HepG2 (cell line): Measurements from ENCODE around the gene EFNA2. TPM values are rescaled to one million over a fixed set of nuclear protein-coding genes. Genes with fewer than 3 reads are reported as not detected.
A peak's percentile ranks its signal among the peaks of the same experiment; 100 is the strongest.

ENCODE experiments used
- ATAC-seq: fragments of 200-7000 bp; cut with Tn5 transposase; 3 replicates; pipeline ENCODE4 v1.9.1; 2020; ENCODE audit warnings: mild to moderate bottlenecking, moderate library complexity
- BruUV-seq: library from RNA; stranded (reverse); fragments of 400-500 nt; replicated peaks from 2 replicates; lab custom pipeline; 2021; lab: Mats Ljungman, UMichigan
- CTCF ChIA-PET: fragments of 300-600 bp; formaldehyde crosslinking; extraction: SDS; loops from one replicate; lab custom pipeline; 2021; ENCODE audit warnings: low total read pairs, inconsistent platforms, low intra/inter-chr PET ratio; lab: Yijun Ruan, JAX
- POLR2A ChIA-PET: fragments of 350-600 bp; sonication (Branson Sonifier 250); formaldehyde crosslinking; loops from one replicate; lab custom pipeline; 2020; ENCODE audit warnings: antibody characterized with exemption, inconsistent platforms; lab: Yijun Ruan, JAX
- DNase-seq: peaks from one replicate; pipeline ENCODE4 v3.0.0-alpha.2; 2015; ENCODE audit warnings: low spot score
- FAIRE-seq: peaks from 3 replicates; lab custom pipeline; 2011; peaks lifted over from hg19 to GRCh38; lab: Jason Lieb, UNC
- H2AFZ ChIP-seq: one replicate; pipeline ENCODE4 v1.6.1; 2011; ENCODE audit warnings: low read length, inconsistent platforms
- H3K27ac ChIP-seq: fragments of 300-600 bp; 3 replicates; pipeline ENCODE4 v1.8.0; 2011; ENCODE audit warnings: mixed run types, mild to moderate bottlenecking, mixed read lengths, low read length, inconsistent platforms; ENCODE audit not compliant: insufficient read depth; ENCODE audit errors: extremely low read length
- H3K27me3 ChIP-seq, 2 experiments: fragments of 200-600 bp in 1 of 2; 2 replicates in 1 of 2; 3 replicates in 1 of 2; pipeline versions ENCODE4 v1.6.0 to v1.8.0; 2011; ENCODE audit warnings: low read length in 2 of 2, mild to moderate bottlenecking in 2 of 2, moderate library complexity in 2 of 2, inconsistent platforms in 1 of 2; ENCODE audit not compliant: insufficient read depth in 2 of 2, control insufficient read depth in 1 of 2
- H3K36me3 ChIP-seq, 2 experiments: fragments of 200-600 bp in 1 of 2; replicated peaks in 1 of 2; 2 replicates in 1 of 2; 3 replicates in 1 of 2; pipeline versions ENCODE4 v1.5.1 to v1.8.0; 2011; ENCODE audit warnings: low read length in 2 of 2, inconsistent platforms in 1 of 2; ENCODE audit not compliant: insufficient read depth in 2 of 2, control insufficient read depth in 1 of 2
- H3K4me1 ChIP-seq: 2 replicates; pipeline ENCODE4 v1.5.1; 2012; ENCODE audit warnings: low read length, inconsistent platforms; ENCODE audit not compliant: insufficient read depth
- H3K4me2 ChIP-seq: 2 replicates; pipeline ENCODE4 v1.6.0; 2011; ENCODE audit warnings: low read depth, low read length, inconsistent platforms
- H3K4me3 ChIP-seq, 3 experiments: fragments of 200-600 bp in 1 of 3; sonication (generic), shearing (Covaris generic) in 1 of 3; replicated peaks in 1 of 3; 2 replicates each; pipeline ENCODE4 v1.5.1; 2011 to 2016; ENCODE audit warnings: low read length in 3 of 3, inconsistent platforms in 2 of 3, low read depth in 2 of 3, mild to moderate bottlenecking in 2 of 3, control low read depth in 1 of 3, mixed read lengths in 1 of 3; ENCODE audit not compliant: insufficient read depth in 1 of 3
- H3K79me2 ChIP-seq: one replicate; pipeline ENCODE4 v1.6.1; 2011; ENCODE audit warnings: low read length, inconsistent platforms; ENCODE audit not compliant: insufficient read depth
- H3K9ac ChIP-seq: 2 replicates; pipeline ENCODE4 v1.6.0; 2011; ENCODE audit warnings: mild to moderate bottlenecking, low read depth, low read length, inconsistent platforms; ENCODE audit not compliant: insufficient read depth
- H3K9me3 ChIP-seq: 2 replicates; pipeline ENCODE4 v1.5.1; 2012; ENCODE audit warnings: mild to moderate bottlenecking, low read length
- H4K20me1 ChIP-seq: 2 replicates; pipeline ENCODE4 v1.6.0; 2011; ENCODE audit warnings: inconsistent platforms, mild to moderate bottlenecking, low read length, moderate library complexity; ENCODE audit not compliant: insufficient read depth
- AKAP8 ChIP-seq: sonication (generic); formaldehyde crosslinking; IDR thresholded peaks from 2 replicates; pipeline ENCODE4 v1.5.1; 2020; ENCODE audit warnings: mild to moderate bottlenecking, missing genetic modification reagents
- HNRNPK ChIP-seq: fragments of 200-400 bp; formaldehyde crosslinking; IDR thresholded peaks from 2 replicates; pipeline ENCODE4 v1.6.1; 2018; ENCODE audit warnings: low read length, low read depth, moderate library complexity, mild to moderate bottlenecking; ENCODE audit not compliant: poor library complexity, severe bottlenecking
- MAX ChIP-seq: IDR thresholded peaks from 2 replicates; pipeline ENCODE4 v1.6.1; 2012; ENCODE audit warnings: inconsistent platforms
- MBD4 ChIP-seq: IDR thresholded peaks from 2 replicates; pipeline ENCODE4 v1.6.1; 2012; ENCODE audit warnings: low read length, inconsistent platforms, borderline replicate concordance
- NFKBIZ ChIP-seq: IDR thresholded peaks from 2 replicates; pipeline ENCODE4 v1.6.1; 2018; ENCODE audit warnings: missing genetic modification reagents, missing compliant biosample characterization
- SMARCC2 ChIP-seq: fragments of 450-650 bp; IDR thresholded peaks from 2 replicates; pipeline ENCODE4 v1.6.1; 2017; ENCODE audit warnings: antibody characterized with exemption, mild to moderate bottlenecking
- TBL1XR1 ChIP-seq: fragments of 150-350 bp; IDR thresholded peaks from 2 replicates; pipeline ENCODE4 v1.6.1; 2014; ENCODE audit warnings: borderline replicate concordance, low read length; ENCODE audit not compliant: partially characterized antibody
- TOPORS ChIP-seq: sonication (generic); formaldehyde crosslinking; IDR thresholded peaks from 2 replicates; pipeline ENCODE4 v1.8.0; 2023; ENCODE audit warnings: mild to moderate bottlenecking, missing genetic modification reagents
- TP53 ChIP-seq: sonication (generic); formaldehyde crosslinking; conservative IDR thresholded peaks from 2 replicates; pipeline ENCODE4 v1.4.0; 2020; ENCODE audit warnings: missing genetic modification reagents
- ZNF235 ChIP-seq: sonication (generic); formaldehyde crosslinking; IDR thresholded peaks from 2 replicates; pipeline ENCODE4 v1.8.1; 2023; ENCODE audit warnings: mild to moderate bottlenecking, missing genetic modification reagents, borderline replicate concordance
- ZNF3 ChIP-seq: IDR thresholded peaks from 2 replicates; pipeline ENCODE4 v1.7.0; 2017; ENCODE audit warnings: inconsistent platforms
- ZNF557 ChIP-seq: sonication (generic); formaldehyde crosslinking; IDR thresholded peaks from 2 replicates; pipeline ENCODE4 v1.4.0; 2020; ENCODE audit warnings: missing genetic modification reagents
- ZNF598 ChIP-seq: sonication (generic); formaldehyde crosslinking; IDR thresholded peaks from 2 replicates; pipeline ENCODE4 v1.5.1; 2020; ENCODE audit warnings: mild to moderate bottlenecking, missing genetic modification reagents, borderline replicate concordance
- ZNF761 ChIP-seq: sonication (generic); formaldehyde crosslinking; conservative IDR thresholded peaks from 2 replicates; pipeline ENCODE4 v1.4.0; 2020; ENCODE audit warnings: mild to moderate bottlenecking, missing genetic modification reagents
- WGBS: methylation state at CpG from one replicate; pipeline ENCODE4 v1.1.6; 2017; ENCODE audit warnings: low lambda C conversion rate; 5-methylcytosine and 5-hydroxymethylcytosine counted together
- in situ Hi-C: cut with HindIII; loops from 2 replicates; pipeline ENCODE4 v1.10.0; 2017; ENCODE audit warnings: low pct_unique_long_range_greater_than_20kb; ENCODE audit not compliant: extremely low pct_ligation_motif_present
- intact Hi-C: fragments of 100-400 bp; cut with micrococcal nuclease; formaldehyde crosslinking; loops from one replicate; pipeline ENCODE4 v1.10.0; 2022; ENCODE audit not compliant: unreplicated experiment
- polyA plus RNA-seq, 8 experiments: library from polyadenylated mRNA; depleted of rRNA in 3 of 8; stranded (reverse) in 7 of 8; unstranded in 1 of 8; fragments of >200 nt; fragmentation: Illumina TruSeq in 4 of 8; extraction: Trizol in 4 of 8; gene quantifications; 2 replicates each; pipeline versions ENCODE4 v1.2.1 to v1.2.3, GENCODE V29; 2011 to 2016; ENCODE audit warnings: low read depth in 4 of 8, missing spikeins in 1 of 8, mixed read lengths in 1 of 8; ENCODE audit not compliant: insufficient read depth in 1 of 8
- total RNA-seq, 5 experiments: library from RNA; depleted of rRNA; stranded (reverse); fragments of >200 nt; fragmentation: Illumina TruSeq; extraction: Trizol; gene quantifications; 2 replicates each; pipeline ENCODE4 v1.2.3, GENCODE V29; 2016; ENCODE audit warnings: low read depth in 1 of 5
- TF ChIP-seq, protein P1 (sequence below): IDR thresholded peaks from 2 replicates; pipeline ENCODE4 v1.6.1; 2016
- TF ChIP-seq, protein P2 (sequence below): sonication (generic); formaldehyde crosslinking; IDR thresholded peaks from 2 replicates; pipeline ENCODE4 v1.4.0; 2020; ENCODE audit warnings: mild to moderate bottlenecking, missing genetic modification reagents
- TF ChIP-seq, protein P3 (sequence below): sonication (generic); formaldehyde crosslinking; IDR thresholded peaks from 2 replicates; pipeline ENCODE4 v1.9.0; 2022; ENCODE audit warnings: missing genetic modification reagents, mild to moderate bottlenecking, borderline replicate concordance
- TF ChIP-seq, protein P4 (sequence below): sonication (generic); formaldehyde crosslinking; IDR thresholded peaks from 2 replicates; pipeline ENCODE4 v1.8.0; 2022; ENCODE audit warnings: mild to moderate bottlenecking, missing genetic modification reagents, moderate library complexity

The EFNA2 gene
- total and polyA plus RNA-seq, 2 of the 13 experiments (the other 11 are each of a cell fraction or from before 2014, with no cell fraction given), result 6.0 to 9.9 TPM

DNA sequence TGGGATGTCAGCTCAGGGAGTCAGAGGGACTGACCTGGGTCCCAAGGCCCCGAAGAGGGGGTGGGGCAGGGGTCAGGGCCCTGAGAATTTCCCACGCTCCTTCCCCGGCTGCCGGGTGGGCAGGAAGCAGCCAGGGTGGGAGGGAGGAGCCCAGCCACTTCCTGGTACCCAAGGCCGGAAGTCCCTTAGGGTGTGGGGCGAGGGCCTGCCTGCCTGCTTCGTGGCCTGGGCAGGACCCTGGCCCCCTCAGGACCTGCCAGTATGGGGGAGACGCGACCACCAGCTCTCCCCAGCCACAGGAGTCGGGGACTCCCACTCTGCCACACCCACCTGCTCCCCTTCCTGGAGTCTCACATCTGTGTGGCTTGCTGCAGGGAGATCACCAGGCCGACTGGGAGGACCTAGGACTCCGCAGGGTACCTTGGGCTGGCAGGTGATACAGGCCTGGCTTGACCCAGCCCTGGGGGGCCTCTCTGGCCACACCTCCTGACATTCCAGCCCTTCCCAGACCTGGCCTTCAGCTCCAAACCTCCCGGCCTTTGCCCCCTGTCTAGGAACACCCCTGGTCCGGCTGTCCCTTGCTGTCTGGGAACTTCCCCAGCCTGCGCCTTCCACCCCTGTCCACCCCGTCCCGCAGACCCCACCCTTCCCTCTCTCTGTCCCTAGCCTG is 26.3 kb upstream of the EFNA2 start:
- intact Hi-C loops, result no loop called here
- Histone ChIP-seq H3K4me2 (peak overlapping the region; percentile 79), H3K79me2 (peaks cover 14% of the 10 kb centered on the region), H3K9me3 (no peaks in the 10 kb centered on the region), H4K20me1 (peaks cover 45% of the 10 kb centered on the region; the same call in 1 of the 2 replicates), H3K27me3 (no peaks in the 10 kb centered on the region), H2AFZ (no peak overlapping the region), H3K9ac (peak overlapping the region; percentile 64), H3K27ac (peak overlapping the region; percentile 85), H3K36me3 (peaks cover 18 to 35% of the 10 kb centered on the region in 2 experiments), H3K4me1 (peaks cover 87% of the 10 kb centered on the region), H3K4me3 (peak overlapping the region; percentile 10 to 67 (median 38); a peak in 5 of 6 replicates)
- DNase-seq (peak; percentile 86), FAIRE-seq (peak; percentile 83), ATAC-seq (peak; percentile 63)
- in situ Hi-C loops, result no loop called here
- ChIA-PET CTCF (no interaction called here), POLR2A (interaction anchor here (0.7 to 13.7 kb wide), 7 partner anchors 4 to 144 kb away, joined by 3 to 668 read pairs (median 3); partner anchors contain the start of genes ATP5F1D, CIRBP, FAM174C and MIDN)
- BruUV-seq, result TSS peak; percentile 82
- 0% methylated on average over 5 of the region's 17 CpGs for WGBS
- TF ChIP-seq, protein P1, sequence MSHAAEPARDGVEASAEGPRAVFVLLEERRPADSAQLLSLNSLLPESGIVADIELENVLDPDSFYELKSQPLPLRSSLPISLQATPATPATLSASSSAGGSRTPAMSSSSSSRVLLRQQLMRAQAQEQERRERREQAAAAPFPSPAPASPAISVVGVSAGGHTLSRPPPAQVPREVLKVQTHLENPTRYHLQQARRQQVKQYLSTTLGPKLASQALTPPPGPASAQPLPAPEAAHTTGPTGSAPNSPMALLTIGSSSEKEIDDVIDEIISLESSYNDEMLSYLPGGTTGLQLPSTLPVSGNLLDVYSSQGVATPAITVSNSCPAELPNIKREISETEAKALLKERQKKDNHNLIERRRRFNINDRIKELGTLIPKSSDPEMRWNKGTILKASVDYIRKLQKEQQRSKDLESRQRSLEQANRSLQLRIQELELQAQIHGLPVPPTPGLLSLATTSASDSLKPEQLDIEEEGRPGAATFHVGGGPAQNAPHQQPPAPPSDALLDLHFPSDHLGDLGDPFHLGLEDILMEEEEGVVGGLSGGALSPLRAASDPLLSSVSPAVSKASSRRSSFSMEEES (CRISPR knock-in tag), result peak; percentile 44; the same call in 1 of the 2 replicates
- TF ChIP-seq ZNF235 (CRISPR knock-in tag) (no peak), ZNF3 (CRISPR knock-in tag) (no peak), TOPORS (peak; percentile 77; the same call in 1 of the 2 replicates), MBD4 (no peak), AKAP8 (peak; percentile 98), ZNF761 (CRISPR knock-in tag) (peak; percentile 85), HNRNPK (peak; percentile 9), TP53 (0 out of 2 replicates have a peak, but pooled peaks have one; percentile 28), MAX (peak; percentile 70), ZNF557 (no peak), TBL1XR1 (peak; percentile 13), ZNF598 (CRISPR knock-in tag) (peak; percentile 81; the same call in 1 of the 2 replicates), SMARCC2 (no peak), NFKBIZ (CRISPR knock-in tag) (no peak)
- TF ChIP-seq, protein P2, sequence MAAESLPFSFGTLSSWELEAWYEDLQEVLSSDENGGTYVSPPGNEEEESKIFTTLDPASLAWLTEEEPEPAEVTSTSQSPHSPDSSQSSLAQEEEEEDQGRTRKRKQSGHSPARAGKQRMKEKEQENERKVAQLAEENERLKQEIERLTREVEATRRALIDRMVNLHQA (CRISPR knock-in tag), result no peak
- TF ChIP-seq, protein P3, sequence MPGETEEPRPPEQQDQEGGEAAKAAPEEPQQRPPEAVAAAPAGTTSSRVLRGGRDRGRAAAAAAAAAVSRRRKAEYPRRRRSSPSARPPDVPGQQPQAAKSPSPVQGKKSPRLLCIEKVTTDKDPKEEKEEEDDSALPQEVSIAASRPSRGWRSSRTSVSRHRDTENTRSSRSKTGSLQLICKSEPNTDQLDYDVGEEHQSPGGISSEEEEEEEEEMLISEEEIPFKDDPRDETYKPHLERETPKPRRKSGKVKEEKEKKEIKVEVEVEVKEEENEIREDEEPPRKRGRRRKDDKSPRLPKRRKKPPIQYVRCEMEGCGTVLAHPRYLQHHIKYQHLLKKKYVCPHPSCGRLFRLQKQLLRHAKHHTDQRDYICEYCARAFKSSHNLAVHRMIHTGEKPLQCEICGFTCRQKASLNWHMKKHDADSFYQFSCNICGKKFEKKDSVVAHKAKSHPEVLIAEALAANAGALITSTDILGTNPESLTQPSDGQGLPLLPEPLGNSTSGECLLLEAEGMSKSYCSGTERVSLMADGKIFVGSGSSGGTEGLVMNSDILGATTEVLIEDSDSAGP, result peak; percentile 94
- TF ChIP-seq, protein P4, sequence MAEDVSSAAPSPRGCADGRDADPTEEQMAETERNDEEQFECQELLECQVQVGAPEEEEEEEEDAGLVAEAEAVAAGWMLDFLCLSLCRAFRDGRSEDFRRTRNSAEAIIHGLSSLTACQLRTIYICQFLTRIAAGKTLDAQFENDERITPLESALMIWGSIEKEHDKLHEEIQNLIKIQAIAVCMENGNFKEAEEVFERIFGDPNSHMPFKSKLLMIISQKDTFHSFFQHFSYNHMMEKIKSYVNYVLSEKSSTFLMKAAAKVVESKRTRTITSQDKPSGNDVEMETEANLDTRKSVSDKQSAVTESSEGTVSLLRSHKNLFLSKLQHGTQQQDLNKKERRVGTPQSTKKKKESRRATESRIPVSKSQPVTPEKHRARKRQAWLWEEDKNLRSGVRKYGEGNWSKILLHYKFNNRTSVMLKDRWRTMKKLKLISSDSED (CRISPR knock-in tag), result peak; percentile 93
